ENCODE results near the gene GATA1. TPM values are rescaled to one million over a fixed set of nuclear protein-coding genes. Genes with fewer than 3 reads are reported as not detected.

The GATA1 gene
- total RNA-seq, 1 experiment from 2014 or later: 0.34 TPM

DNA sequence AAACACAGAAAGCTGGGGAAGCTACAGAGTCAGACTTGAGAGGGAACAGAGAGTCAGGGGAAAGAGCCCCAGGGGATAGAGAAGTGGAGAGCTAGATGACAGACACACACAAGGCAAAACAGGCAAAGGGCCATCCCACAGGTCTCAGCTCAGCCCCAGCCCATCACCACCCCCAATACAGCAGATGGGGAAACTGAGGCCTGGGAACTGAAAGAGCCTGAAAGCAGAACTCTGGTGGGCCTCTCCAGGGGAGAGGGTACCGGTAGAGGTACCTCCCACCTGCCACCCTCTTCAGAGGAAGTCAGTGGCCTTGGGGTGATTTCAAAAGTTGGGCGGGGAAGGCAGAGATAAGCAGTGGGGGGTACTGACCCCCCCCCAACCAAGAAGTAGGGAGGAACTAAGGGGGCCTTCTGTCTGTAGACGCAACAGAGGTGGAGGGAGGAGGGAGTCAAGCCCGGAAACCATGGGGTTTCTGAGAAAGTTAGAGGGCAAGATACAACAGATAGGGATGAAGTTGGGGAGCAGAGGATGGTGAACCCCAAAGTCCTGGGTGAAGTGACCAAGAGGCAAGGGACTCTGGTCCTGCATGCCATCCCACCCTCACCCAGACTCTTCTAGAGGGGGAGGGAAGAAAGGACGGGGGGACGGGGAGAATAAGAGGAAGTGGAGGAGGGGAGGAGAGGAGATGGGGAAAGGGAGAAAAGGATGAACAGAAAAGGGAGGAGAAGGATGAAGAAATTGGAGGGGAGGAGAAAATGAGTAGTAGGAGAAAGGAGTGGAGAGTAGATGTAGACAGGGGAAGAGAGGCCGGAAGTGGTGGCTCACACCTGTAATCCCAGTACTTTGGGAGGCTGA lies 3.2 kb downstream of the GATA1 start:
- ChIA-PET POLR2A (no interaction called here), RAD21 (ENCODE audit: low non-redundant PET in 1 of 2, low total read pairs in 2 of 2, uncharacterized antibody in 2 of 2, unreplicated experiment in 2 of 2) (no interaction called here), CTCF (no interaction called here)
- Histone ChIP-seq H4K20me1 (ENCODE audit: insufficient read depth) (no peaks in the 10 kb centered on the region), H3K9ac (ENCODE audit: low read length) (no peak overlapping the region), H3K4me3 (replicated peaks in 1 of 2; ENCODE audit: low read depth in 1 of 2, low read length in 2 of 2) (no peak overlapping the region), H2AFZ (ENCODE audit: low read depth, low read length, poor library complexity, severe bottlenecking) (no peak overlapping the region), H3K9me3 (ENCODE audit: control insufficient read depth in 1 of 2, insufficient read depth in 1 of 2, low read depth in 1 of 2, low read length in 2 of 2) (no peaks in the 10 kb centered on the region), H3K4me2 (ENCODE audit: low read length) (no peak overlapping the region), H3K4me1 (ENCODE audit: control insufficient read depth in 1 of 2, insufficient read depth in 2 of 2, low read length in 2 of 2) (peaks cover under 1 to 4% of the 10 kb centered on the region in 2 experiments; a peak in 3 of 4 replicates), H3K36me3 (ENCODE audit: control insufficient read depth in 1 of 2, insufficient read depth in 2 of 2, low read length in 2 of 2) (no peaks in the 10 kb centered on the region), H3K27me3 (ENCODE audit: insufficient read depth, low read length) (no peaks in the 10 kb centered on the region), H3K27ac (ENCODE audit: low read depth, low read length) (no peak overlapping the region), H3K79me2 (ENCODE audit: insufficient read depth, low read length) (no peaks in the 10 kb centered on the region), H3K9me2 (ENCODE audit: insufficient read depth) (no peaks in the 10 kb centered on the region)
- intact Hi-C loops (cut with micrococcal nuclease): no loop called here
- ATAC-seq (no peak), DNase-seq (ENCODE audit: low read depth, low spot score) (no peak)
- no peak for TF ChIP-seq SP1 (IDR thresholded peaks at IDR 0.05; ENCODE audit: low read depth)
- TF ChIP-seq CBX3 (IDR thresholded peaks at IDR 0.05; ENCODE audit: low read depth): no peak
- TF ChIP-seq POLR2A (IDR thresholded peaks at IDR 0.05; ENCODE audit: borderline replicate concordance, extremely low read depth, insufficient read depth, insufficient read length): no peak
- TF ChIP-seq REST (IDR thresholded peaks at IDR 0.05; ENCODE audit: low read depth): no peak
- no TSS peak for BruUV-seq (replicated peaks)

- no peaks in the 10 kb centered on the region for H3K9me2 ChIP-seq (ENCODE audit: insufficient read depth)
- CTCF ChIA-PET: no interaction called here
- no peak overlapping the region for H3K9ac ChIP-seq (ENCODE audit: low read length)
- DNase-seq (ENCODE audit: low read depth, low spot score): no peak
- no peak overlapping the region for H3K27ac ChIP-seq (ENCODE audit: low read depth, low read length)
- H3K36me3 ChIP-seq (ENCODE audit: control insufficient read depth in 1 of 2, insufficient read depth in 2 of 2, low read length in 2 of 2): no peaks in the 10 kb centered on the region
- H3K4me3 ChIP-seq (replicated peaks in 1 of 2; ENCODE audit: low read depth in 1 of 2, low read length in 2 of 2): no peak overlapping the region
- no peaks in the 10 kb centered on the region for H4K20me1 ChIP-seq (ENCODE audit: insufficient read depth)
- no TSS peak for BruUV-seq (replicated peaks)
- H3K27me3 ChIP-seq (ENCODE audit: insufficient read depth, low read length): no peaks in the 10 kb centered on the region
- no peaks in the 10 kb centered on the region for H3K9me3 ChIP-seq (ENCODE audit: control insufficient read depth in 1 of 2, insufficient read depth in 1 of 2, low read depth in 1 of 2, low read length in 2 of 2)
- ATAC-seq: no peak
- no peak overlapping the region for H3K4me2 ChIP-seq (ENCODE audit: low read length)
- POLR2A ChIA-PET: no interaction called here
- no peak overlapping the region for H2AFZ ChIP-seq (ENCODE audit: low read depth, low read length, poor library complexity, severe bottlenecking)
- H3K79me2 ChIP-seq (ENCODE audit: insufficient read depth, low read length): no peaks in the 10 kb centered on the region
- peaks cover 9 to 13% of the 10 kb centered on the region in 2 experiments for H3K4me1 ChIP-seq (ENCODE audit: control insufficient read depth in 1 of 2, insufficient read depth in 2 of 2, low read length in 2 of 2)
- RAD21 ChIA-PET (ENCODE audit: low non-redundant PET in 1 of 2, low total read pairs in 2 of 2, uncharacterized antibody in 2 of 2, unreplicated experiment in 2 of 2): no interaction called here
- intact Hi-C loops (cut with micrococcal nuclease): no loop called here
- TF ChIP-seq ZFX (IDR thresholded peaks at IDR 0.05) (no peak), SIN3A (IDR thresholded peaks at IDR 0.05; ENCODE audit: low read depth) (no peak), SP1 (IDR thresholded peaks at IDR 0.05; ENCODE audit: low read depth) (no peak), EZH2phosphoT487 (IDR thresholded peaks at IDR 0.05; ENCODE audit: borderline replicate concordance) (no peak), CEBPB (IDR thresholded peaks at IDR 0.05; ENCODE audit: low read depth) (no peak), CBX3 (IDR thresholded peaks at IDR 0.05; ENCODE audit: low read depth) (no peak), EZH2 (IDR thresholded peaks at IDR 0.05) (no peak), POLR2AphosphoS5 (IDR thresholded peaks at IDR 0.05; ENCODE audit: low read depth, low read length) (no peak)
- TF ChIP-seq, protein P1, sequence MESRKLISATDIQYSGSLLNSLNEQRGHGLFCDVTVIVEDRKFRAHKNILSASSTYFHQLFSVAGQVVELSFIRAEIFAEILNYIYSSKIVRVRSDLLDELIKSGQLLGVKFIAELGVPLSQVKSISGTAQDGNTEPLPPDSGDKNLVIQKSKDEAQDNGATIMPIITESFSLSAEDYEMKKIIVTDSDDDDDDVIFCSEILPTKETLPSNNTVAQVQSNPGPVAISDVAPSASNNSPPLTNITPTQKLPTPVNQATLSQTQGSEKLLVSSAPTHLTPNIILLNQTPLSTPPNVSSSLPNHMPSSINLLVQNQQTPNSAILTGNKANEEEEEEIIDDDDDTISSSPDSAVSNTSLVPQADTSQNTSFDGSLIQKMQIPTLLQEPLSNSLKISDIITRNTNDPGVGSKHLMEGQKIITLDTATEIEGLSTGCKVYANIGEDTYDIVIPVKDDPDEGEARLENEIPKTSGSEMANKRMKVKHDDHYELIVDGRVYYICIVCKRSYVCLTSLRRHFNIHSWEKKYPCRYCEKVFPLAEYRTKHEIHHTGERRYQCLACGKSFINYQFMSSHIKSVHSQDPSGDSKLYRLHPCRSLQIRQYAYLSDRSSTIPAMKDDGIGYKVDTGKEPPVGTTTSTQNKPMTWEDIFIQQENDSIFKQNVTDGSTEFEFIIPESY (IDR thresholded peaks at IDR 0.05; ENCODE audit: extremely low read depth, insufficient replicate concordance, low read length): no peak
- TF ChIP-seq, protein P2, sequence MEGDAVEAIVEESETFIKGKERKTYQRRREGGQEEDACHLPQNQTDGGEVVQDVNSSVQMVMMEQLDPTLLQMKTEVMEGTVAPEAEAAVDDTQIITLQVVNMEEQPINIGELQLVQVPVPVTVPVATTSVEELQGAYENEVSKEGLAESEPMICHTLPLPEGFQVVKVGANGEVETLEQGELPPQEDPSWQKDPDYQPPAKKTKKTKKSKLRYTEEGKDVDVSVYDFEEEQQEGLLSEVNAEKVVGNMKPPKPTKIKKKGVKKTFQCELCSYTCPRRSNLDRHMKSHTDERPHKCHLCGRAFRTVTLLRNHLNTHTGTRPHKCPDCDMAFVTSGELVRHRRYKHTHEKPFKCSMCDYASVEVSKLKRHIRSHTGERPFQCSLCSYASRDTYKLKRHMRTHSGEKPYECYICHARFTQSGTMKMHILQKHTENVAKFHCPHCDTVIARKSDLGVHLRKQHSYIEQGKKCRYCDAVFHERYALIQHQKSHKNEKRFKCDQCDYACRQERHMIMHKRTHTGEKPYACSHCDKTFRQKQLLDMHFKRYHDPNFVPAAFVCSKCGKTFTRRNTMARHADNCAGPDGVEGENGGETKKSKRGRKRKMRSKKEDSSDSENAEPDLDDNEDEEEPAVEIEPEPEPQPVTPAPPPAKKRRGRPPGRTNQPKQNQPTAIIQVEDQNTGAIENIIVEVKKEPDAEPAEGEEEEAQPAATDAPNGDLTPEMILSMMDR (IDR thresholded peaks at IDR 0.05 in 2 of 3, conservative IDR thresholded peaks at IDR 0.05 in 1 of 3; ENCODE audit: borderline replicate concordance in 1 of 3, insufficient read depth in 1 of 3, low read depth in 2 of 3, low read length in 2 of 3): no peak
Measured at GRCh38 chrX:48790477-48790876, 4.1 kb downstream of the GATA1 start.
